Stimulated activated CD8-positive, alpha-beta memory T cell treated with anti-CD3 and anti-CD28 coated beads, Interleukin-7, amount 100 ng/mL, for 48 hours (primary cell): ENCODE data around the gene FBXO2.

Source experiments
- DNase-seq, 2 donors: peaks; one replicate each; pipeline ENCODE4 v3.0.0-alpha.2; 2020; ENCODE audit warnings: low read depth in 1 of 2; ENCODE audit errors: extremely low read depth in 1 of 2

The FBXO2 gene

GRCh38 chr1:11598461-11598860, 55.8 kb downstream of the FBXO2 start:
- DNase-seq: no peak
